WTC11 (cell line): ENCODE measurements around the gene ESRRA.

Experiments
- CREB1 ChIP-seq: sonication (generic); formaldehyde crosslinking; IDR thresholded peaks from 2 replicates; pipeline ENCODE4 v1.8.0; 2023; ENCODE audit warnings: mild to moderate bottlenecking, missing genetic modification reagents
- FOXP1 ChIP-seq: sonication (generic); formaldehyde crosslinking; IDR thresholded peaks from 2 replicates; pipeline ENCODE4 v1.8.0; 2022; ENCODE audit warnings: missing genetic modification reagents, mild to moderate bottlenecking, moderate library complexity, borderline replicate concordance
- MXD4 ChIP-seq: fragments of 250-450 bp; sonication (Bioruptor Pico); IDR thresholded peaks from 2 replicates; pipeline ENCODE4 v1.8.0; 2021; ENCODE audit warnings: mild to moderate bottlenecking, moderate library complexity, borderline replicate concordance
- NR2C2 ChIP-seq: sonication (generic); formaldehyde crosslinking; IDR thresholded peaks from 2 replicates; pipeline ENCODE4 v1.8.0; 2022; ENCODE audit warnings: mild to moderate bottlenecking, missing genetic modification reagents
- ZNF416 ChIP-seq: fragments of 250-450 bp; sonication (Bioruptor Pico); IDR thresholded peaks from 2 replicates; pipeline ENCODE4 v1.9.0; 2021; ENCODE audit warnings: mild to moderate bottlenecking, inconsistent platforms
- TF ChIP-seq, protein P1 (sequence below): fragments of 200-600 bp; IDR thresholded peaks from 2 replicates; pipeline ENCODE4 v1.8.0; 2022; ENCODE audit warnings: antibody characterized with exemption

DNA sequence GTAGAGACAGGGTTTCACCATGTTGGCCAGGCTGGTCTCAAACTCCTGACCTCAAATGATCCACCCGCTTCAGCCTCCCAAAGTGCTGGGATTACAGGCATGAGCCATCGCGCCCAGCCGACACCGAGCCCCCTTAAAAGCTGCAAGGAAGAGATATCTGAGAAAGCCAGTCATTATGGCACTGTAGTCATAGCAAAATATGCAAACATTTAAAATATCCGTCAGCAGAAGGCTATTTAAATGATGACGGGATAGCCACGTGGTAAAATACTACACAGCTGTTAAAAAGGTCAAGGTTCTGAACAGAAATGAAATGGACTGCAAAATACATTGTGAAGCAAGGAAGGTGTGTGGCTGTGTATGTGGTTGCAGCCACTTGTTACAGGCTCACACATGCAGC lies 28.2 kb downstream of the ESRRA start:
- TF ChIP-seq FOXP1 (CRISPR knock-in tag) = no peak
- TF ChIP-seq, protein P1, sequence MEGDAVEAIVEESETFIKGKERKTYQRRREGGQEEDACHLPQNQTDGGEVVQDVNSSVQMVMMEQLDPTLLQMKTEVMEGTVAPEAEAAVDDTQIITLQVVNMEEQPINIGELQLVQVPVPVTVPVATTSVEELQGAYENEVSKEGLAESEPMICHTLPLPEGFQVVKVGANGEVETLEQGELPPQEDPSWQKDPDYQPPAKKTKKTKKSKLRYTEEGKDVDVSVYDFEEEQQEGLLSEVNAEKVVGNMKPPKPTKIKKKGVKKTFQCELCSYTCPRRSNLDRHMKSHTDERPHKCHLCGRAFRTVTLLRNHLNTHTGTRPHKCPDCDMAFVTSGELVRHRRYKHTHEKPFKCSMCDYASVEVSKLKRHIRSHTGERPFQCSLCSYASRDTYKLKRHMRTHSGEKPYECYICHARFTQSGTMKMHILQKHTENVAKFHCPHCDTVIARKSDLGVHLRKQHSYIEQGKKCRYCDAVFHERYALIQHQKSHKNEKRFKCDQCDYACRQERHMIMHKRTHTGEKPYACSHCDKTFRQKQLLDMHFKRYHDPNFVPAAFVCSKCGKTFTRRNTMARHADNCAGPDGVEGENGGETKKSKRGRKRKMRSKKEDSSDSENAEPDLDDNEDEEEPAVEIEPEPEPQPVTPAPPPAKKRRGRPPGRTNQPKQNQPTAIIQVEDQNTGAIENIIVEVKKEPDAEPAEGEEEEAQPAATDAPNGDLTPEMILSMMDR = no peak
- no peak for TF ChIP-seq NR2C2
- no peak for TF ChIP-seq MXD4
- no peak for TF ChIP-seq CREB1 (CRISPR knock-in tag)
- no peak for TF ChIP-seq ZNF416
